Hippocampal formation (tissue), 2 donors: ENCODE data around the gene CAVIN2.

Experiments used
- DNase-seq, 2 donors: peaks; one replicate each; lab custom pipeline; 2025; lab: John Stamatoyannopoulos, UW

Gene CAVIN2

DNA sequence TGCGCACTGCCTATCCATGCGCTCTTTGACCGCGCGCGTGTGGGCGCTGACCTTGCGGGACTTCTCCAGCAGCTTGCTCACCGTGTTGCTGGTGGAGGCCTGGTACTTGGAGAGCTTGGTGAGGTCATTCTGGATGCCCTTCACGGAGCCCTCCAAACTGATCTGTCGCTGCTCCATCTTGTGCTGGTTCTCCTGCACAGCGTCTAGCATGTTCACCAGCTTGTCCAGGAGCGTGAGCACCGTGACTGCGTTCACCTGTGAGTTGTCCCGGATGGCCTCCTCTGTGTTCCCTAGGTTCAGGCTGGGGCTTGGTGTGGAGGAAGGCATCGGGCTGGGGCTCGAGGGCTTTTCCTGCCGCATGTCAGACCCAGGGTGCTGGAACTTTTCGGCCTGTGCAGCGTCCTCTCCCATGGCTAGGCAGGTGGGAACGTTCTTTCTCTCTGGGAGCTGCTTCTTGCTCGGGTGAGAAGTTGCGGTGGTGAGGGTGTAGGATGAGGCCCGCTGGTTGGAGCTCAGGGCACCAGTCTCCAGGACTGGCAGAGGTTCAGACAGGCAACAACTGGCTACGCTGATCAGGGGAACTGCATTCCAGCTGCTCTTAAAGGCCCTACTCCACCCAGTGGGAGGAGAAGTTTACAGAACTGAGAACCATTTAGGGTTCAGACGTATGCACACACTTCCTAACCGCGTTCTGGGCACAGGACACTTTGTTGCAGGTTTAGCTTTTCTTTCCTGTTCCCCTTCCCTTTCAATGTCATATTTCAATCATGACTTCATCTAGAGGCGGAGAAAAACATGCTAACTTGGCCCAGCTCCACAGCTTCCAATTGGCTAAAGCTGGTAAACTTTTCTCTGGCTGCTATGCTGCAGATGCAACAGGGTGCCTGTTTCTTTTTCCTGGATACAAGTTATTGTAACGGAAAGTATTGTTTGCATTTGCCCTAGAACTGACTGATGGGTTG lies at the start of gene CAVIN2:
CAVIN2 (minus strand) TSS at position 574 of the 962 bp plus-strand sequence; CDS start at position 411, 163 bp downstream.
- no peak for DNase-seq

GRCh38 chr2:191895743-191896142 lies 48.9 kb upstream of the CAVIN2 start:
- no peak for DNase-seq

- DNase-seq, result no peak
Observed at GRCh38 chr2:191895195-191895594, 48.3 kb upstream of the CAVIN2 start.

GRCh38 chr2:191894681-191895147 lies 47.8 kb upstream of the CAVIN2 start:
- DNase-seq, result no peak

DNA sequence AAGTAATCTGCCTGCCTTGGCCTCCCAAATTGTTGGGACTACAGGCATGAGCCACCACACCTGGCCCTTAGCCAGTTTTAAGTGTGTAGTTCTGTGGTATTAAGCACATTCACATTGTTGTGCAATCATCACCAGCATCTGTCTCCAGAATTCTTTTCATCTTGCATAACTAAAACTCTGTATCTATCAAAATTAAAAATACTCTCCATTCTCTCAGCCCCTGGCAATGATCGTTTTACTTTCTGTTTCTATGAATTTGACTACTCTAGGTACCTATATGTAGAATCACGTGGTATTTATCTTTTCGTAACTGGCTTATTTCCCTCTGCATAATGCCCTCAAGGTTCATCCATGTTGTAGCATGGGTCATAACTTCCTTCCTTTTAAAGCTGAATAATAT lies 45.5 kb upstream of the CAVIN2 start:
- DNase-seq, result no peak

DNA sequence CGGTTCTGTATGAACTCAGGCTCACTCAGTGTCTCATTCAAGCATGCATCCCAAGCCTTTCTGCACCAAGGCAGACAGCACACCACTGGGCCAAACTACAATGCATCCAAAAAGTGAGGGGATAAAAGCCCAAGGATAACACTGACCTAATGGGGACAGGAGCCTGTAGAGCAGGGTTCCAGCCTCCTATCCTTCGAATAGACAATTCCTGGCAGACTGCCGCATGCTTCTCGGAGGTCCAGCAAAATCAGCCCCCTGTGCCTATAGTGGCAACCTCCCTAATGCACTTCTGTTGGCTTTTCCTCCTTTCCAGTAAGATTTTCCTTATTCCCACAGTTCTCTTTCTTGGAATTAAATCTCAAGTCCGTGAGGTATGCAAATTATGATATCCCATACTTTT lies 44.8 kb upstream of the CAVIN2 start:
- no peak for DNase-seq

GRCh38 chr2:191889931-191890330 lies 43.0 kb upstream of the CAVIN2 start:
- no peak for DNase-seq

DNA sequence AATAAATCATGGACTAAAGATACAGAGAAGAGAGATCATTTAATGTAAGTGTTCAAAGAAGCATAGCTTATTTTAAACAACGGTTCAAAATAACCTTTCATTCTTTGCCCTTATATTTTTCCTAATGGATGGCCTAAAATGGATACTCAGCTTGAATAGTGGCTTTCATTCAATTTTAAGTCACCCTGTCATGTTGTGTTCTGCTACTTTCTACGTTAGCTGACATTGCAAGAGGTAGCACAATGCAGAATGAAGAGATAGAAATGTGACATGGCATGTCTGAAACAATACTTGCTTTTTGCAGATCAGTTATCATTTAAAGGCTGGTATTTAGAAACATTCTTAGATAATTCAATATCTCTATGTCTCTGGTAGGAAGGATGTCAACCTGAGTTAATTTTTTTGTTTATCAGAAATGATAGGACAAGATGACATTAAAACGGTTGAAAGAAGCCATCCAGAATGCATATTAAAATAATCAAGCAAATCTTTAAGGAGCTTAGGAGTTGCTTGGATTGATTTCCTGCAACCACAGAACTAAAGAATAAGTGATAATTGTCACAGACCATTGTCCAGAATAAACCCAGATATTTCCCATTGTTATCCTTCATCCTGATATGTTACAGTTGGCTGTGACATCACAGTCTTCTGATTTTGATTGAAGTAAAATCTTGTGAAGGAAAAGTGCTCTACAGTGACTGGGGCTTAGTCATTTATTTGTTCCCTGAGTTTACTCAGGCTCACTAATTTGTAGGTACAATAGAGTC lies 41.7 kb upstream of the CAVIN2 start:
- DNase-seq, result no peak

GRCh38 chr2:191885650-191886049 lies 38.8 kb upstream of the CAVIN2 start:
- no peak for DNase-seq

DNA sequence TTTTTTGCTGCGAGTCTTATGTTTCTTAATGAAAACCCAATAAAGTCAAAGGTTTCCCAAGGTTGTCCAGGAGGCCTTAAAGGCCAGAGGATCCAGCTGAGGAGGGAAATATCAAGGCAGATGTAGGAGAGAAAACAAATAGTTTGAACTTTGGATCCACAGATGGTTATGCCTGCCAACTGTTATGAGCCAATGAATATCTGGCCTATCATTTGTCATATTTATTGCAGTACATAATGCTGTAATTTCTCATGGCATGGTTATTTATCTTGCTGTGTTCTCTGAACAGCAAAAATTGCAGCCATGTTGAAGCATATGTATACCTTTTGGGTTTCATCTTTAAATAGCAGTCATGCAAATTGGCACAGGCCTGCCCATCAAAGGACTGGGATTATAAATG lies 38.2 kb upstream of the CAVIN2 start:
- no peak for DNase-seq

DNA sequence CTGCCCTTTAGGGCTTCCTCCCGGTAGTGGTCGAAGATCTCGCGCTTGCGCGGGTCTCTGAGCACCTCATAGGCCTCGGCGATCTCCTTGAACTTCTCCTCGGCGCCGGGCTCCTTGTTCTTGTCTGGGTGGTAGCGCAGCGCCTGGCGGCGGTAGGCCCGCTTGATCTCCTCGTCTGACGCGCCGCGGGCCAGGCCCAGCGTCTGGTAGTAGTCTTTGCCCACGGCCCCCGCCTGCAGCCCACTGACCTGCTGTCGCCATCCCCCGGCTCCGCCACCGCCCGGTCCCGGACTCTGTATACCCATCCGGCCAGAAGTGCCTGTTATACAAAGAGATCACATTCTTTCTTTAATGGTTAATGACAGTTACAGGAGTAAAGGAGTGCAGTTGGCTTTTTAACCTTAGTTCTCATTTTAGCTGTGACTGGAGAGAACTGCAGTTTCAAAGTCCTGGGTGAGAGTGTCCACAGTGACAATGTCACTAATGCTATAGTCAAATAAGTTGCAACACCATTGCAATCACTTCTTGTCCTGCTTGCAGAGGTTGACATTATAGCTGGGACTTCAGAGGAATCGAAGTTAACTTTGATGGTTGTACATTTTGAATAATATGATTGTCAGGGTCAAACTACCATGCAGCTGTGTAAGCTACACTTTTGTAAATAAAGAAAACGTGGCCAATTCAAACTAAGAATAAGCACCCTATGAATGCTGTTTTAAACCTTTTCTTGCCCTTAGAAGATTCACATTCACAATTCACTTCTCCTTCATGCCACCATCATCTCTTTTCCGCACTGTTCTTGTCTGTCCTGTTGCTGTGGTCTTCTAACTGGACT lies 35.3 kb upstream of the CAVIN2 start:
- no peak for DNase-seq

GRCh38 chr2:191878548-191879279 lies 31.8 kb upstream of the CAVIN2 start:
- no peak for DNase-seq

GRCh38 chr2:191877875-191878274 lies 31.0 kb upstream of the CAVIN2 start:
- no peak for DNase-seq

DNA sequence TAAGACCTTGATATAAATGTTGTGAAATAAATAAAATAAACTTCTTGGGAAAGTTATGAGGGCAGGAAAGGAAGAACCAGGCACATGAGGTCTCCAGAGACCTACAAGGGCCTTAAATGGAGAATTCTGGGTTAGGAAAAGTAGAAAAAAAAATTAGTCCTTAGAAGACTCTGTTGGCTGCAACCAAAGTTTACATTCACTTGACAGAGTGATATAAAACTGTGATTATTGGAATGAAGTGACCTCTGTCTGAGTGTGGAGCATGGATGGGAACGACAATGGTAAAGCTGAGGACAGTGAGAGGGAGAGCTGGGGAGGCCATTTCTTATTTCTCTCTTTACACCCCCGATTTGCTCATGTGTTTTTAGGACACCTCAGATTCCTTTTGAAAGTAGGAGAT lies 29.0 kb upstream of the CAVIN2 start:
- no peak for DNase-seq

DNA sequence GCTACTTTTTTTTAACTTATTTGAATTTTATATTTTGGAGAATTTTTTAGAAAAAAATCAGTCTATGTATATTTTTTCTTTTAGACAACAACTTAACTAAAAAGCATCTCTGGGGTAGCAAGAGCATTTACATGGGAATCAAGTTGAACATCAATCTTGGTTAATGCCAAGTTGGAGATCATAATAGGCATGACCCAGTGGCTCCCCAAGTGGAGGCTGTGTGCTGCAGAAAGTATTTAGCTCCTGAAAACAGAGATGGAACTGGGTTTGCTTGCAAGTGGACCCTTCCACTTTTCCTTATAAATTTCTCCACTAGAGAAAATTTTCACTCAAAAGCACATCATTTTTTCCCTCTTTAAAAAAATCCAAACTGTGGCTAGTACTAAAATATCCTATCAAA lies 23.9 kb upstream of the CAVIN2 start:
- DNase-seq, result no peak

DNA sequence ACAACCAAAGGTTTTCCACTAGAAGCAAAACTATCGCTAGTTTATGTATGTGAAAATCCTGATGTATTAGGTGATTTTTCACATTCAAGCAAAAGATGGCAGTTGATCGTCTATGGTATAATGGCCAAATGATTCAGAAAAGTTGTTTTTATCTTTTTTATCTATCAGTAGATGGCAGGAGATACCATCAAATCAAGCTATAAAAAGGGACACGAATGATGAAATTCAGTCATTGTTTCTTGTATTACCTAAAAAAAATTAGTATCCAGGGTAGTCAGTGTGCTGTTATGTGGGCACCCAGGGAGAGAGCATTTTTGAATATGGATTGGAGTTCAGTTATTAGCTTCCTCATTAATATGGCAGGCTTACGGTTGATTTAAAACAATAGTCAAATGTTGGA lies 22.9 kb upstream of the CAVIN2 start:
- peak in 1 of 2 donors; percentile 47 for DNase-seq

GRCh38 chr2:191869178-191869577 lies 22.3 kb upstream of the CAVIN2 start:
- peak in 1 of 2 donors; percentile 49 for DNase-seq

GRCh38 chr2:191867507-191867847 lies 20.6 kb upstream of the CAVIN2 start:
- no peak for DNase-seq

GRCh38 chr2:191866675-191867506 lies 20.0 kb upstream of the CAVIN2 start:
- DNase-seq, result no peak

- DNase-seq, result no peak
Observed at GRCh38 chr2:191866195-191866594, 19.3 kb upstream of the CAVIN2 start.
